Heart left ventricle (tissue), 13 donors: ENCODE data around the gene ROPN1L.

ENCODE experiments used
- CTCF ChIP-seq, 12 donors: fragments of 200-600 bp; sonication (generic) in 4 of 12; IDR thresholded peaks; one replicate each; pipeline versions ENCODE4 v1.5.0 to v1.8.0; 2018 to 2022; ENCODE audit warnings: antibody characterized with exemption in 12 of 12, mild to moderate bottlenecking in 5 of 12
- POLR2A ChIP-seq, 2 donors: fragments of 450-650 bp; IDR thresholded peaks; one replicate each; pipeline ENCODE4 v1.6.1; 2017; ENCODE audit warnings: antibody characterized with exemption in 2 of 2, mild to moderate bottlenecking in 2 of 2, moderate library complexity in 2 of 2
- donor health status: ischemic (EF 13 %, LVEDD 7.1; RV severe dilation, severe dysfunction).
- donor health status: DM: no; HTN: yes; CAD: no.
- donor health status: DM: no; HTN: no; CAD: no.
- donor health status: ischemic (EF 25% LVEDD 6.9; RV normal size, moderate dysfunction).
- donor health status: ischemic (EF 25% LVEDD 5.7; RV mildly dilated, moderate dysfunction).
- donor health status: ischemic (EF 35%, LVEDD 5.7; RV mildly dilated, moderate dysfunction).
- donor health status: nonischemic (EF 11% LVEDD 7.7; RV severe dilation, severe dysfunction).
- donor health status: DM: yes; HTN: yes; CAD: no.
- donor health status: PGD.
- donor health status: ischemic (EF 29% LVEDD 5.4; RV normal size, mild dysfunction).
- donor health status: nonischemic (EF 23%, LVEDD 6.1; RV moderate dilation, normal function).

- TF ChIP-seq CTCF (IDR thresholded peaks at IDR 0.05), result no peak
- no peak for TF ChIP-seq POLR2A (IDR thresholded peaks at IDR 0.05)
These were observed 56.7 kb downstream of the ROPN1L start for GRCh38 chr5:10498350-10498749.
